Ishikawa (cell line): ENCODE results near the gene MAST4.

Source experiments
- CEBPB ChIP-seq: IDR thresholded peaks from 2 replicates; pipeline ENCODE4 v1.6.1; 2012
- CREB1 ChIP-seq: IDR thresholded peaks from 2 replicates; pipeline ENCODE4 v1.6.1; 2012; ENCODE audit warnings: low read depth
- EGR1 ChIP-seq: IDR thresholded peaks from 2 replicates; pipeline ENCODE4 v1.6.1; 2012
- EP300 ChIP-seq: IDR thresholded peaks from 2 replicates; pipeline ENCODE4 v1.6.1; 2012; ENCODE audit warnings: borderline replicate concordance
- FOXM1 ChIP-seq: IDR thresholded peaks from 2 replicates; pipeline ENCODE4 v1.6.1; 2012; ENCODE audit warnings: low read depth, borderline replicate concordance
- MAX ChIP-seq: IDR thresholded peaks from 2 replicates; pipeline ENCODE4 v1.6.1; 2012
- NFIC ChIP-seq: IDR thresholded peaks from 2 replicates; pipeline ENCODE4 v1.6.1; 2012
- RAD21 ChIP-seq: IDR thresholded peaks from 2 replicates; pipeline ENCODE4 v1.6.1; 2012; ENCODE audit warnings: low read depth
- TCF12 ChIP-seq: IDR thresholded peaks from 2 replicates; pipeline ENCODE4 v1.6.1; 2012; ENCODE audit warnings: low read depth
- USF1 ChIP-seq: IDR thresholded peaks from 2 replicates; pipeline ENCODE4 v1.6.1; 2012
- YY1 ChIP-seq: IDR thresholded peaks from 2 replicates; pipeline ENCODE4 v1.6.1; 2012; ENCODE audit warnings: low read depth
- ZBTB7A ChIP-seq: IDR thresholded peaks from 2 replicates; pipeline ENCODE4 v1.6.1; 2012; ENCODE audit warnings: low read depth
- TF ChIP-seq, protein P1 (sequence below): IDR thresholded peaks from 2 replicates; pipeline ENCODE4 v1.6.1; 2012; ENCODE audit warnings: low read depth, mild to moderate bottlenecking

DNA sequence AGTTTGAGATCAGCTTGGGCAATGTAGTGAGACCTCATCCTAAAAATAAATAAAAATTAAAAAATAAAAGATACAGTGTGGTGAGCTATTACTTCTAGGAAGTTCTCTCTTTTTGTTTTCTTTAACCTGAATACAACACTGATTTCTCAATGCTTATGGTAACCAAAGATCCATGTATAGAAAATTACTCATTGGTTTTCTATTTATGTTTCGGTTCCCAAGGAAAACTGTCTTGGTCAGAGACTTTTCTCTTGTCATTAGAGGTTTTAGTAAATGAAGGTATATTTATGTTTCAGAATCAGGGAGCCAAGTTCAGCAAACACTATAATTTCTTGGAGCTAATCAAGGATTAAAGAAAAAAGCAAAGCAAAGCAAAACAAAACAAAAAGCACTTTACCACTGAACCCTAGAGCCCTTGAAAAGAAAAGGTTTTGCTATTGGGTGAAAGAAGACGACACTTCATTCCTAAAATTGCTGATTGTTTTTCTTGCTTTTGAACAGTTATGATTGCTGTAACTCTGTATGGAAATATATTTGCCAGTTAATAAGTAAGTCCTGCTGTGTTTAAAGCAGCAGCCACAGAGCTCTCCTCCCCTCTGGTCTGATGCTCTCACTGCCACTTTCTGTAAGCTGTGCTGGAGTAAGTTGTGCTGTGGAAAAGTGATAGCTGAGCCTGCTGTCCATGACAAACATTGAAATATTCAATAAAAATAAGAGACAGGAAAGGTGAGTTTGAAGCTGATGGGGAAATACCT lies 302.2 kb downstream of the MAST4 start:
- TF ChIP-seq FOXM1 (no peak), ZBTB7A (no peak), EGR1 (no peak), EP300 (no peak), TCF12 (no peak), RAD21 (no peak), CREB1 (no peak), USF1 (no peak), MAX (no peak), CEBPB (no peak), YY1 (no peak), NFIC (no peak)
- TF ChIP-seq, protein P1, sequence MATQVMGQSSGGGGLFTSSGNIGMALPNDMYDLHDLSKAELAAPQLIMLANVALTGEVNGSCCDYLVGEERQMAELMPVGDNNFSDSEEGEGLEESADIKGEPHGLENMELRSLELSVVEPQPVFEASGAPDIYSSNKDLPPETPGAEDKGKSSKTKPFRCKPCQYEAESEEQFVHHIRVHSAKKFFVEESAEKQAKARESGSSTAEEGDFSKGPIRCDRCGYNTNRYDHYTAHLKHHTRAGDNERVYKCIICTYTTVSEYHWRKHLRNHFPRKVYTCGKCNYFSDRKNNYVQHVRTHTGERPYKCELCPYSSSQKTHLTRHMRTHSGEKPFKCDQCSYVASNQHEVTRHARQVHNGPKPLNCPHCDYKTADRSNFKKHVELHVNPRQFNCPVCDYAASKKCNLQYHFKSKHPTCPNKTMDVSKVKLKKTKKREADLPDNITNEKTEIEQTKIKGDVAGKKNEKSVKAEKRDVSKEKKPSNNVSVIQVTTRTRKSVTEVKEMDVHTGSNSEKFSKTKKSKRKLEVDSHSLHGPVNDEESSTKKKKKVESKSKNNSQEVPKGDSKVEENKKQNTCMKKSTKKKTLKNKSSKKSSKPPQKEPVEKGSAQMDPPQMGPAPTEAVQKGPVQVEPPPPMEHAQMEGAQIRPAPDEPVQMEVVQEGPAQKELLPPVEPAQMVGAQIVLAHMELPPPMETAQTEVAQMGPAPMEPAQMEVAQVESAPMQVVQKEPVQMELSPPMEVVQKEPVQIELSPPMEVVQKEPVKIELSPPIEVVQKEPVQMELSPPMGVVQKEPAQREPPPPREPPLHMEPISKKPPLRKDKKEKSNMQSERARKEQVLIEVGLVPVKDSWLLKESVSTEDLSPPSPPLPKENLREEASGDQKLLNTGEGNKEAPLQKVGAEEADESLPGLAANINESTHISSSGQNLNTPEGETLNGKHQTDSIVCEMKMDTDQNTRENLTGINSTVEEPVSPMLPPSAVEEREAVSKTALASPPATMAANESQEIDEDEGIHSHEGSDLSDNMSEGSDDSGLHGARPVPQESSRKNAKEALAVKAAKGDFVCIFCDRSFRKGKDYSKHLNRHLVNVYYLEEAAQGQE = no peak
